Ishikawa (cell line): ENCODE data around the gene SNAP23.

Source experiments
- EP300 ChIP-seq: IDR thresholded peaks from 2 replicates; pipeline ENCODE4 v1.6.1; 2012; ENCODE audit warnings: borderline replicate concordance
- TAF1 ChIP-seq: IDR thresholded peaks from 2 replicates; pipeline ENCODE4 v1.6.1; 2012; ENCODE audit warnings: low read depth, mild to moderate bottlenecking
- TCF12 ChIP-seq: IDR thresholded peaks from 2 replicates; pipeline ENCODE4 v1.6.1; 2012; ENCODE audit warnings: low read depth
- ZBTB7A ChIP-seq: IDR thresholded peaks from 2 replicates; pipeline ENCODE4 v1.6.1; 2012; ENCODE audit warnings: low read depth
- TF ChIP-seq, protein P1 (sequence below): IDR thresholded peaks from 2 replicates; pipeline ENCODE4 v1.6.1; 2012; ENCODE audit warnings: low read depth, mild to moderate bottlenecking

DNA sequence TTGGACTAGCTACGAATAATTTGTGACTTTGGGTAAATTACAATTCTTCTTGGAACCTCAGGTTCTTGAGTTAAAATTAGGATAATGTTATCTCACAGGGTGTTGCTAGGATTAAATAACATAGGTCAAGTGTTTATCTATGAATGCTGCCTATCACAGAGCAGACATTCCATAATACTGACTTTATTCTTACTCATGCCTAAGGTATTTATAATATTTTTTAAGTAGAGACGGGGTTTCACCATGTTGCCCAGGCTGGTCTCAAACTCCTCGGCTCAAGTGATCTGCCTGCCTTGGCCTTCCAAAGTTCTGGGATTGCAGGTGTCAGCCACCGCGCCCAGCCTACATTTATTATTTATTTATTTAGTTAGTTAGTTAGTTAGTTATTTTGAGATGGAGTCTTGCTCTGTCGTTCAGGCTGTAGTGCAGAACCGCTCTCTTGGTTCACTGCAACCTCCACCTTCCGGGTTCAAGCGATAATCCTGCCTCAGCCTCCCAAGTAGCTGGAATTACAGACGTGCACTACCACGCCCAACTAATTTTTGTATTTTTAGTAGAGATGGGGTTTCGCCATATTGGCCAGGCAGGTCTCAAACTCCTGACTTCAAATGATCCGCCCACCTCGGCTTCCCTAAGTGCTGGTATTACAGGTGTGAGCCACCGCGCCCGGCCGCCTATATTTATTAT lies 3.8 kb upstream of the SNAP23 start:
- TF ChIP-seq, protein P1, sequence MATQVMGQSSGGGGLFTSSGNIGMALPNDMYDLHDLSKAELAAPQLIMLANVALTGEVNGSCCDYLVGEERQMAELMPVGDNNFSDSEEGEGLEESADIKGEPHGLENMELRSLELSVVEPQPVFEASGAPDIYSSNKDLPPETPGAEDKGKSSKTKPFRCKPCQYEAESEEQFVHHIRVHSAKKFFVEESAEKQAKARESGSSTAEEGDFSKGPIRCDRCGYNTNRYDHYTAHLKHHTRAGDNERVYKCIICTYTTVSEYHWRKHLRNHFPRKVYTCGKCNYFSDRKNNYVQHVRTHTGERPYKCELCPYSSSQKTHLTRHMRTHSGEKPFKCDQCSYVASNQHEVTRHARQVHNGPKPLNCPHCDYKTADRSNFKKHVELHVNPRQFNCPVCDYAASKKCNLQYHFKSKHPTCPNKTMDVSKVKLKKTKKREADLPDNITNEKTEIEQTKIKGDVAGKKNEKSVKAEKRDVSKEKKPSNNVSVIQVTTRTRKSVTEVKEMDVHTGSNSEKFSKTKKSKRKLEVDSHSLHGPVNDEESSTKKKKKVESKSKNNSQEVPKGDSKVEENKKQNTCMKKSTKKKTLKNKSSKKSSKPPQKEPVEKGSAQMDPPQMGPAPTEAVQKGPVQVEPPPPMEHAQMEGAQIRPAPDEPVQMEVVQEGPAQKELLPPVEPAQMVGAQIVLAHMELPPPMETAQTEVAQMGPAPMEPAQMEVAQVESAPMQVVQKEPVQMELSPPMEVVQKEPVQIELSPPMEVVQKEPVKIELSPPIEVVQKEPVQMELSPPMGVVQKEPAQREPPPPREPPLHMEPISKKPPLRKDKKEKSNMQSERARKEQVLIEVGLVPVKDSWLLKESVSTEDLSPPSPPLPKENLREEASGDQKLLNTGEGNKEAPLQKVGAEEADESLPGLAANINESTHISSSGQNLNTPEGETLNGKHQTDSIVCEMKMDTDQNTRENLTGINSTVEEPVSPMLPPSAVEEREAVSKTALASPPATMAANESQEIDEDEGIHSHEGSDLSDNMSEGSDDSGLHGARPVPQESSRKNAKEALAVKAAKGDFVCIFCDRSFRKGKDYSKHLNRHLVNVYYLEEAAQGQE, result no peak
- TF ChIP-seq TAF1 (no peak), EP300 (no peak), TCF12 (no peak), ZBTB7A (no peak)
